ENCODE results near the gene TRERF1.

Gene TRERF1

GRCh38 chr6:42390228-42390934 lies 61.3 kb downstream of the TRERF1 start:
- no peak for DNase-seq

- DNase-seq: no peak
Observed at GRCh38 chr6:42389736-42390135, 62.0 kb downstream of the TRERF1 start.

- DNase-seq: no peak
Observed at GRCh38 chr6:42388046-42388445, 63.7 kb downstream of the TRERF1 start.

- DNase-seq: no peak
Observed at GRCh38 chr6:42387336-42387735, 64.4 kb downstream of the TRERF1 start.

GRCh38 chr6:42385339-42385738 lies 66.4 kb downstream of the TRERF1 start:
- DNase-seq: no peak

- no peak for DNase-seq
Observed at GRCh38 chr6:42383421-42384205, 68.1 kb downstream of the TRERF1 start.

GRCh38 chr6:42381850-42382249 lies 69.9 kb downstream of the TRERF1 start:
- no peak for DNase-seq

GRCh38 chr6:42380228-42380979 lies 71.3 kb downstream of the TRERF1 start:
- no peak for DNase-seq

- DNase-seq: peak; percentile 66 to 68
Observed at GRCh38 chr6:42378536-42378935, 73.2 kb downstream of the TRERF1 start.

GRCh38 chr6:42378125-42378524 lies 73.6 kb downstream of the TRERF1 start:
- DNase-seq: peak in 1 of 2 donors; percentile 1

GRCh38 chr6:42375007-42375635 lies 76.6 kb downstream of the TRERF1 start:
- DNase-seq: peak; percentile 7 to 49

GRCh38 chr6:42374018-42374669 lies 77.6 kb downstream of the TRERF1 start:
- peak; percentile 24 to 64 for DNase-seq

GRCh38 chr6:42372699-42373098 lies 79.0 kb downstream of the TRERF1 start:
- DNase-seq: peak; percentile 60 to 66

GRCh38 chr6:42370323-42370985 lies 81.3 kb downstream of the TRERF1 start:
- no peak for DNase-seq

GRCh38 chr6:42369568-42369967 lies 82.2 kb downstream of the TRERF1 start:
- DNase-seq: no peak

- peak; percentile 75 to 82 for DNase-seq
Observed at GRCh38 chr6:42368181-42368580, 83.5 kb downstream of the TRERF1 start.

GRCh38 chr6:42367353-42368011 lies 84.2 kb downstream of the TRERF1 start:
- DNase-seq: peak; percentile 72 to 88

GRCh38 chr6:42366999-42367352 lies 84.8 kb downstream of the TRERF1 start:
- DNase-seq: no peak

- no peak for DNase-seq
Observed at GRCh38 chr6:42366011-42366705, 85.6 kb downstream of the TRERF1 start.

- no peak for DNase-seq
Observed at GRCh38 chr6:42365021-42365420, 86.7 kb downstream of the TRERF1 start.

Measured in inflammatory macrophage (primary cell).